Glutamatergic neuron (in vitro differentiated cells): ENCODE measurements around the gene BRD2. TPM values are rescaled to one million over a fixed set of nuclear protein-coding genes. Genes with fewer than 3 reads are reported as not detected.

Experiments used
- DNase-seq: peaks from one replicate; pipeline ENCODE4 v3.0.0; 2022
- H3K27ac Mint-ChIP-seq: one replicate; pipeline ENCODE4 v1.8.0; 2020; ENCODE audit warnings: mild to moderate bottlenecking, mixed read lengths, inconsistent platforms; ENCODE audit not compliant: unreplicated experiment
- H3K27me3 Mint-ChIP-seq: one replicate; pipeline ENCODE4 v1.8.0; 2020; ENCODE audit warnings: mild to moderate bottlenecking, moderate library complexity, mixed read lengths, inconsistent platforms; ENCODE audit not compliant: unreplicated experiment
- H3K36me3 Mint-ChIP-seq: one replicate; pipeline ENCODE4 v1.8.0; 2020; ENCODE audit warnings: mild to moderate bottlenecking, mixed read lengths, inconsistent platforms; ENCODE audit not compliant: unreplicated experiment
- H3K4me1 Mint-ChIP-seq: one replicate; pipeline ENCODE4 v1.8.0; 2020; ENCODE audit warnings: mild to moderate bottlenecking, low read depth, mixed read lengths, inconsistent platforms; ENCODE audit not compliant: unreplicated experiment
- H3K4me3 Mint-ChIP-seq: one replicate; pipeline ENCODE4 v1.8.0; 2020; ENCODE audit warnings: mild to moderate bottlenecking, mixed read lengths, inconsistent platforms; ENCODE audit not compliant: unreplicated experiment
- H3K9me3 Mint-ChIP-seq: one replicate; pipeline ENCODE4 v1.8.0; 2020; ENCODE audit warnings: mild to moderate bottlenecking, moderate library complexity, mixed read lengths, inconsistent platforms; ENCODE audit not compliant: unreplicated experiment
- total RNA-seq: library from RNA; stranded (reverse); fragmentation: NEBNext Ultra II Directional; extraction: Animal tissue kit (Norgen Biotek cat#: 25700); gene quantifications from one replicate; pipeline ENCODE4 v1.2.1, GENCODE V29; 2021; ENCODE audit not compliant: unreplicated experiment
- TF ChIP-seq, protein P1 (sequence below): fragments of 200-600 bp; sonication (generic); IDR thresholded peaks from one replicate; pipeline ENCODE4 v1.5.0; 2021; ENCODE audit not compliant: partially characterized antibody, unreplicated experiment

Gene BRD2
- total RNA-seq, 1 donor from 2014 or later: 213 TPM

DNA sequence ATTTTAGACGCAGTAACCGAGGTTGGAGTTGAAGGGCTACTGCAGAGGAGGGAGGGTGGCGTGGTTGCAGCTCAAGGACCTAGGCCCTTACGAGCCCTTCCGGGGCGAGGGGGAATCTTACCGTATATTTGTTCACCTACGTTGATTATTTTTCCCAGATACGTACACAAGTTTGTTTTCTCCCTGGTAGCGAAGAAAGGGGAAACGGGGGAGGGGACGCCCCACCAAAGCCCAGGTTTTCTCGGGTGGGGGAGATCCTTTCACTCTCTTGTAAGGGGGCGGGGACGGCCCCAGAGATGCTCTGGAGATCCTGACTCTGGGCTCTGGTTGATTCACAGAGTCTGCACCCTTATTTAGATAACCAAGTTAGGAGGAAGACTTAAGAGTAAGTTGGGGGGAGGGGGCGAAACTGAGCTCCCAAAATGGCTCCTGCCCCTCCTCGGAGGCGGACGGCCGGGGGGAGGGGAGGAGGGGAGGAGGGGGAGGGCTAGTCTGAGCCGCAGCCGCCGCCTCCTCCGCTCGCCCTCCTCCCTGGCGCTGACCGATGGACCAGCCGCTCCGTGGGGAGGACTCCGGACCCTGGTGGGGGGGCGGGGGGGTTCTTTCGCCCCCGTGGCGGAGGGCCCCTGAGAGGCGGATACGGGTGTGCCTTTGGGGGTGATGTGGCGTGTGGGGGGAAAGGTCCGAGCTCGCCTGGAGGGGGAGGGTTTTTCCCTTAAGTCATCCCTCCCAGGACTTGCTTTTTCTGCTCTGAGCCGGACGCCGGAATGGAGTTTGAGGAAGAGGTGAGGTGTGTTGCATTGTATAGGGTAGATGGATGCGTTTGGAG is 2.2 kb downstream of the BRD2 start:
- H3K4me3 Mint-ChIP-seq: peak overlapping the region; percentile 99
- H3K9me3 Mint-ChIP-seq: peaks cover 36% of the 10 kb centered on the region
- DNase-seq: peak; percentile 87
- TF ChIP-seq, protein P1, sequence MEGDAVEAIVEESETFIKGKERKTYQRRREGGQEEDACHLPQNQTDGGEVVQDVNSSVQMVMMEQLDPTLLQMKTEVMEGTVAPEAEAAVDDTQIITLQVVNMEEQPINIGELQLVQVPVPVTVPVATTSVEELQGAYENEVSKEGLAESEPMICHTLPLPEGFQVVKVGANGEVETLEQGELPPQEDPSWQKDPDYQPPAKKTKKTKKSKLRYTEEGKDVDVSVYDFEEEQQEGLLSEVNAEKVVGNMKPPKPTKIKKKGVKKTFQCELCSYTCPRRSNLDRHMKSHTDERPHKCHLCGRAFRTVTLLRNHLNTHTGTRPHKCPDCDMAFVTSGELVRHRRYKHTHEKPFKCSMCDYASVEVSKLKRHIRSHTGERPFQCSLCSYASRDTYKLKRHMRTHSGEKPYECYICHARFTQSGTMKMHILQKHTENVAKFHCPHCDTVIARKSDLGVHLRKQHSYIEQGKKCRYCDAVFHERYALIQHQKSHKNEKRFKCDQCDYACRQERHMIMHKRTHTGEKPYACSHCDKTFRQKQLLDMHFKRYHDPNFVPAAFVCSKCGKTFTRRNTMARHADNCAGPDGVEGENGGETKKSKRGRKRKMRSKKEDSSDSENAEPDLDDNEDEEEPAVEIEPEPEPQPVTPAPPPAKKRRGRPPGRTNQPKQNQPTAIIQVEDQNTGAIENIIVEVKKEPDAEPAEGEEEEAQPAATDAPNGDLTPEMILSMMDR: peak; percentile 31
- H3K27me3 Mint-ChIP-seq: peaks cover 34% of the 10 kb centered on the region
- H3K27ac Mint-ChIP-seq: peak overlapping the region; percentile 100
- peaks cover 21% of the 10 kb centered on the region for H3K4me1 Mint-ChIP-seq
- H3K36me3 Mint-ChIP-seq: peaks cover 5% of the 10 kb centered on the region

DNA sequence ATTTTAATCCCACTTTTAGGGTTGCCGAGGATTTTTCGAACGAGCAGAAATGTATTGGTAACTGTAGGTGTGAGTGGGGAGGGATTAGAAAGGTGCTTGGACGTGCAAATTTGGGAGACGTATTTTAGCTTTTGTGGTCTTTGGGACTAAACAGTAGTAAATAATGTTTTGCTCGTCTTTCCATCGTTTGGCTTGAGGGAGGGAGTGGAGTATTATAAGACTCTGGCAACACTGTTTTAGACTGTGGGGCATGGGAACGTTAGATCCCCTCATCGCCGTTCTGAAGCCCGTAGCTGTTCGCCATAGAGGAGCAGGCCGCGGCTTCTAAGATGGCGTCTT is 2.8 kb downstream of the BRD2 start:
- Mint-ChIP-seq H3K36me3 (peaks cover 5% of the 10 kb centered on the region), H3K4me1 (peaks cover 21% of the 10 kb centered on the region), H3K9me3 (peaks cover 36% of the 10 kb centered on the region), H3K27me3 (peaks cover 32% of the 10 kb centered on the region), H3K4me3 (peak overlapping the region; percentile 99), H3K27ac (peak overlapping the region; percentile 100)
- TF ChIP-seq, protein P1: no peak
- no peak for DNase-seq

DNA sequence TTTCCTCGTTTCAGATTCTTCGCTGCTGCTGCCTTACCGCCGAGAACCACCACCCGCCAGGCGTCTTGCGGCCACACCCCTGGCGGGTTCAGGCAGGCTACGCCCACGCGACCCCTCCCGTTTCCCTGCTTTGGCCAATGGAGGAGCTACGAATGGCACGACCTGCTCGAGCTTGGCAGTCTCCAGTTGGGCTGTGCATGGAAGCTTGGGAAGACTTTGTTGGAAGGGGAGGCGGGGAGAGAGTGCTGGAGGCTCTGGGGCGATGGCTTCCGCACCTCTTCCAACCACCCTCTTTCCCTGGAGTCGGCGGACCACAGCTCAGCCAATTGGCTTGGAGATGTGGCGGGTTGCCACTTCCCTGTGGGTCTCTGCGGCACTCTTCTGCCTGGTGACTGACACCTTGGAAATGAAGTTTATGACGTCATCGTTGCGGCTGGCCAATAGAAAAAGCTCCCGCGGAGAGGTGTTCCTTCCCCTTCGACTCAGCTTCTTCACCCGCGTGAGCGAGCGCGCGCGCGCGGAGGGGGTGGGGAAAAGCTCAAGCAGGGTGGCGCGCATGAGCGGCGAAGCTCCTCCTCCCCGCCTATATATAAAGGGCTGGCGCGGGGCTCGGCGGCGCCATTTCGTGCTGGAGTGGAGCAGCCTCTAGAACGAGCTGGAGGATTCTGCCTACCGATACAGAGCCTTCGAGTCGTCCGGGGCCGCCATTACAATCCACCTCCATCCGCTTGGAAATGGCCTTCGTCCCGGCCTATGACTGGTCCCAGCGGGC is 3.4 kb downstream of the BRD2 start:
- TF ChIP-seq, protein P1: no peak
- peak; percentile 99 for DNase-seq
- Mint-ChIP-seq H3K9me3 (peaks cover 36% of the 10 kb centered on the region), H3K27ac (peak overlapping the region; percentile 100), H3K27me3 (peaks cover 32% of the 10 kb centered on the region), H3K36me3 (peaks cover 5% of the 10 kb centered on the region), H3K4me3 (peak overlapping the region; percentile 99), H3K4me1 (peaks cover 18% of the 10 kb centered on the region)

- TF ChIP-seq, protein P1: no peak
- H3K27ac Mint-ChIP-seq: peak overlapping the region; percentile 100
- peaks cover 37% of the 10 kb centered on the region for H3K9me3 Mint-ChIP-seq
- H3K36me3 Mint-ChIP-seq: peaks cover 5% of the 10 kb centered on the region
- H3K4me1 Mint-ChIP-seq: peaks cover 10% of the 10 kb centered on the region
- H3K4me3 Mint-ChIP-seq: peak overlapping the region; percentile 99
- peak; percentile 50 for DNase-seq
- H3K27me3 Mint-ChIP-seq: peaks cover 27% of the 10 kb centered on the region
These were observed 4.2 kb downstream of the BRD2 start for GRCh38 chr6:32972353-32973143.
